ENCODE data around the gene RB1.

The RB1 gene

DNA sequence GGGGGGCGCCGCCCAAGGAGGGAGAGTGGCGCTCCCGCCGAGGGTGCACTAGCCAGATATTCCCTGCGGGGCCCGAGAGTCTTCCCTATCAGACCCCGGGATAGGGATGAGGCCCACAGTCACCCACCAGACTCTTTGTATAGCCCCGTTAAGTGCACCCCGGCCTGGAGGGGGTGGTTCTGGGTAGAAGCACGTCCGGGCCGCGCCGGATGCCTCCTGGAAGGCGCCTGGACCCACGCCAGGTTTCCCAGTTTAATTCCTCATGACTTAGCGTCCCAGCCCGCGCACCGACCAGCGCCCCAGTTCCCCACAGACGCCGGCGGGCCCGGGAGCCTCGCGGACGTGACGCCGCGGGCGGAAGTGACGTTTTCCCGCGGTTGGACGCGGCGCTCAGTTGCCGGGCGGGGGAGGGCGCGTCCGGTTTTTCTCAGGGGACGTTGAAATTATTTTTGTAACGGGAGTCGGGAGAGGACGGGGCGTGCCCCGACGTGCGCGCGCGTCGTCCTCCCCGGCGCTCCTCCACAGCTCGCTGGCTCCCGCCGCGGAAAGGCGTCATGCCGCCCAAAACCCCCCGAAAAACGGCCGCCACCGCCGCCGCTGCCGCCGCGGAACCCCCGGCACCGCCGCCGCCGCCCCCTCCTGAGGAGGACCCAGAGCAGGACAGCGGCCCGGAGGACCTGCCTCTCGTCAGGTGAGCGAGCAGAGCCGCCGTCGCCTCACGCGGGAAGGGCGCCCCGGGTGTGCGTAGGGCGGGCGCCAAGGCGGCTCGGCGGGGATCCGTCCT is at the start of gene RB1:
Gene RB1, plus strand, starts transcription at position 393 of the 784 bp plus-strand sequence. Its CDS starts 162 bp downstream, at position 555.
- DNase-seq (ENCODE audit: low spot score): peak; percentile 94

DNA sequence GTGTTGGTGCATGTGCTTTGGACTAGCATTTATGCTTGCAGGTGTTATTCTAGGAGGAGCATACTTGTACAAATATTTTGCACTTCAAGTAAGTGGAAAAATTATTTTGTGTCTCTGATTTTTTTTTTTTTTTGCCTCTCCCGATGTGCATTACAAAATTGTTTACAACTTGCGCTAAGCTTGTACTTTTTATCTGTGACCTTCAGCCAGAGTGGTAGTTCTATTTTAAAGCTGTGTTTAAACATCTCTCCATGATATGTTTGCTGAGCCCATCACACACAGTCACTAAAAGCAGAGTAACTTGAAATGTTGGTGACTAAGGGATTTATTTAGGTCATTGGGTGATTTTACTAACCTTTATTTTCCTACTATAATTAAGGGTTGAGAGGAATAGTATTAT is 49.7 kb upstream of the RB1 start:
- no peak for DNase-seq (ENCODE audit: low spot score)

DNA sequence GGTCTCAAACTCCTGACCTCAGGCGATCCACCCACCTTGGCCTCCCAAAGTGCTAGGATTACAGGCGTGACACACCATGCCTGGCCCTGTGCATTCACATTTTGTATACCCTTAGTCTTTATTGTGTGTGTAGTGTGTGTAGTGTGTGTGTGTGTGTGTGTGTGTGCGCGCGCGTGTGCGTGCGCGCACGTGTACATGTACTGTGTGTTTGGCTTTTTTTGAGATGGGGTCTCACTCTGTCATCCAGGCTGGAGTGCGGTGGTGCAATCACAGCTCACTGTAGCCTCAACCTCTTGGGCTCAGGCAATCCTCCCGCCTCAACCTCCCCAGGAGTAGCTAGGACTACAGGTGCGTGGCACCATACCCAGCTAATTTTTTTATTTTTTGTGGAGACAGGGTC is 48.5 kb upstream of the RB1 start:
- DNase-seq (ENCODE audit: low spot score): no peak

DNA sequence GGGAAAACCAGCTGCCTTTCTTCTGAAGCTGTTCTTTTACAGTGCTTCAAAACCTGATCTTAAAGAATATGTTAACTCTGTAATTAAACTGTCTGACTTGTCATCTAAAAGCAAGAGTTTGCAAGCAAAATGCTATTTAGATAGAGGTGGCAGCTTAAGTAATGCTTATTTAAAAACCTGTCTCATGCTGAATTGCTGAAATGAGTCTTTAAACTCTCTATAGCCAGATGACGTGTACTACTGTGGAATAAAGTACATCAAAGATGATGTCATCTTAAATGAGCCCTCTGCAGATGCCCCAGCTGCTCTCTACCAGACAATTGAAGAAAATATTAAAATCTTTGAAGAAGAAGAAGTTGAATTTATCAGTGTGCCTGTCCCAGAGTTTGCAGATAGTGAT is 47.6 kb upstream of the RB1 start:
- DNase-seq (ENCODE audit: low spot score): peak; percentile 24

DNA sequence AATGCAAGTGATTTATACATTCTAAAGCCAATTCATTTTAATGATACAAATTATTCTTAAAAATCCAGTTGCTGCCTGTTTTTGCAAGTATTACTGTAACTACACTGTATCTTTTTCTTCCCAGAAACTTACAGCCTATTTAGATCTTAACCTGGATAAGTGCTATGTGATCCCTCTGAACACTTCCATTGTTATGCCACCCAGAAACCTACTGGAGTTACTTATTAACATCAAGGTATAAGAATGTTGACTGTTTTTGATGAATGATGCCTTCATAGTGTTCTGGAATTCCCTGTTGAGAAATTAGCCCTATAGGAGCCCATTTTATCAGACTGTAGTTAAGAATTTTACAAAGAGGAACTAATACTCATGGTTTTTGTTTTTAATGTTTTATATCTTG is 45.5 kb upstream of the RB1 start:
- no peak for DNase-seq (ENCODE audit: low spot score)

DNA sequence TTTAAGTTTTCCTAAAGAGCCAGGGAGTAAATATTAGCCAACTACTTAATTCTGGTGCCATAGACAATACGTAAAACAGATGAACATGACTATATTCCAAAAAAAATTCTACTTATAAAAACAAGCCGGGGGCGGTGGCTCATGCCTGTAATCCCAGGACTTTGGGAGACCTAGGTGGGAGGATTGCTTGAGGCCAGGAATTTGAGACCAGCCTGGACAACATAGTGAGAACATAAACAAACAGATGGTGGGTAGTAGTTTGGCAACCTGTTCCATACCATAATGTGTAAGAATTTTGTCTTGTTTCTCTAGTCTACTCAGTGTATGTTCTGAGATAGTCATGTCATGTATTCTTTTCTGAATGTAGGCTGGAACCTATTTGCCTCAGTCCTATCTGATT is 45.1 kb upstream of the RB1 start:
- no peak for DNase-seq (ENCODE audit: low spot score)

DNA sequence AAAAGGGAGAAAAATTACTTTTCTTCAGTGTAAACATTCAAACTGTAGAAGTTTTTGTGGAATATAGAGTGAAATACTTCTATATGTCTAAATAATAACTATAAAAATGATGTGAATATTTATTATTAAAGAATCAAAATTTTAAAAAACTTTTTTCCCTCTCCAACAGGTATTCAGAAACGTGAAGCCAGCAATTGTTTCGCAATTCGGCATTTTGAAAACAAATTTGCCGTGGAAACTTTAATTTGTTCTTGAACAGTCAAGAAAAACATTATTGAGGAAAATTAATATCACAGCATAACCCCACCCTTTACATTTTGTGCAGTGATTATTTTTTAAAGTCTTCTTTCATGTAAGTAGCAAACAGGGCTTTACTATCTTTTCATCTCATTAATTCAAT is 42.6 kb upstream of the RB1 start:
- no peak for DNase-seq (ENCODE audit: low spot score)

DNA sequence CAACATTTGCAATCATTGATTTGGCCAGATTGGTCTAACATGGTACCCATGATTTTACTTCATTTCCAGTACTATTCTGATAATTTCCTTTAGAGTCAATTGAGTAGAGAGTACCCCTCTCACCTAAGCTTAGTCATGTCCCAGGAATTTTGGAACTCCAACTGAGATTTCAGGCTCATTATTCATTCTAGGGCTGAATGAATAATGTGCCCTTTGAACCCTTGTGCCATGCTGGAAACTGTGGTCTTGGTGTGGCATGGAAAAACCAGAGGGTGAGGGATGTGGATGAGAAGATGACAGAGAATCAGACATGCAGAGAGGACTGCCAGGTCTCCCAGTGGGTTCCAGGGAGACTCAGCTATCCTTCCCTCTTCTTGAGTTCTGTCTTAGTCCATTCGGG is 40.4 kb upstream of the RB1 start:
- no peak for DNase-seq (ENCODE audit: low spot score)

DNA sequence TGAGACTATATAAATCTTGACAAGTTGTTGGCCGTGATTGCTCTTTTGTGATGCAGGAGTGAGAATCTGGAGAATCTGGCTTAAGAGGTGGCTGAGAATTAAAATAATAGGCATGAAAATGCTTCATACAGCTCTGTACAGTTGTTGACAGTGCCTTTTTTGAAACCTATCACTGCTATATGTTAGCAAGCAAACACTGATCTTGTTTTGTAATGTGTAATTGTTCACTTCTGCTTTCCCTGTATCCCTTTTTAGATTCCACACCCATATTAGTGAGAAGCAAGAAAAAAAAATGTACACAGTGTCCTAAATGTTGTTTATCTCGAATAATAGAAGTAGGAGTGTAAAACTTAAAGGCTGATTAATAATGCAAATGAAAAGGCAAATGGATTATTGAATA is 39.5 kb upstream of the RB1 start:
- DNase-seq (ENCODE audit: low spot score): no peak

DNA sequence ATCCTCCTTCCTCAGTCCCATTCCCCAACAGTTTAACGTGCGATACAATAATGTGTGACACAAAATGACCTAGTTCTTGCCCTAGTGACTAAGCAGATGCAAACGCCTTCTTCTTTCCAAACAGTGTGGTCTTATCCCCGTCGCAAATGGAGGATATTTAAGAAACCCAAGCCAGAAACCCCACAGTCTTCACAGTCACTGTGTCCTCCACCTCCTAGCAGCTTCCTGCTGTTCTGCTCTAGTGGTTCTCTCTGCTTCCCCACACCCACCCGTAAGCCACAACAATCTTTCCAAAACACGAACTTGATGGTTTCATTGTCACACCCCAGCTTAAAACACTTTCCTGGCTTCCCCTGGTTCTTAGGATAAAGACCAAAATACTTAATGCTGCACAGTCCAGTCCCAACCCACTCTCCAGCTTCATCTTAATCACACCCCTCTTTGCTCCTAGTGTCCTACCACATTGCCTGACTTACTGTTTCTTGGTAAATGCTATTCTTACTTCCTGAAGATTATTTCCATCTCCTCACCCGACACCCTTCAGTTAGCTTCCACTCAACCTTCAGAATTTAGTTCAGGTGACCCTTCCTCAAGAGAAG is 38.2 kb upstream of the RB1 start:
- DNase-seq (ENCODE audit: low spot score): no peak

DNA sequence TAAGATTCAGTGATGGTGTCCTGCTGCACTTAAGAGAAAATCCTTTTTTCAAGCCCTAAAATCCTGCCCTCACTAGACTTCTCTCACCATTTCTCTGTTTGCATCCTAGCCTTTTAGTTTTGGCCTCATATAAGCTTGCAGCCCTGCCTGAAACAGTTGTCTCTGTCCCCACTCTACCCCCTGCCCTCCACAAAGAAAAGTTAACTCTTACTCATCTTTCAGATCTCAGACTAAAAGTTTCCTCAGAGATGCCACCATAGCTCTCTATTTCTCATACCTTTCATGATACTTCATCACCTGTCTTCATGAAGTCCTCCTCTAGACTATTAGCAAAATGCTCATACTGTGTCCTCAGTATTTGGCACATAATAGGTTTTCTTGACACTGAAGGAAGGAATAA is 37.4 kb upstream of the RB1 start:
- no peak for DNase-seq (ENCODE audit: low spot score)

DNA sequence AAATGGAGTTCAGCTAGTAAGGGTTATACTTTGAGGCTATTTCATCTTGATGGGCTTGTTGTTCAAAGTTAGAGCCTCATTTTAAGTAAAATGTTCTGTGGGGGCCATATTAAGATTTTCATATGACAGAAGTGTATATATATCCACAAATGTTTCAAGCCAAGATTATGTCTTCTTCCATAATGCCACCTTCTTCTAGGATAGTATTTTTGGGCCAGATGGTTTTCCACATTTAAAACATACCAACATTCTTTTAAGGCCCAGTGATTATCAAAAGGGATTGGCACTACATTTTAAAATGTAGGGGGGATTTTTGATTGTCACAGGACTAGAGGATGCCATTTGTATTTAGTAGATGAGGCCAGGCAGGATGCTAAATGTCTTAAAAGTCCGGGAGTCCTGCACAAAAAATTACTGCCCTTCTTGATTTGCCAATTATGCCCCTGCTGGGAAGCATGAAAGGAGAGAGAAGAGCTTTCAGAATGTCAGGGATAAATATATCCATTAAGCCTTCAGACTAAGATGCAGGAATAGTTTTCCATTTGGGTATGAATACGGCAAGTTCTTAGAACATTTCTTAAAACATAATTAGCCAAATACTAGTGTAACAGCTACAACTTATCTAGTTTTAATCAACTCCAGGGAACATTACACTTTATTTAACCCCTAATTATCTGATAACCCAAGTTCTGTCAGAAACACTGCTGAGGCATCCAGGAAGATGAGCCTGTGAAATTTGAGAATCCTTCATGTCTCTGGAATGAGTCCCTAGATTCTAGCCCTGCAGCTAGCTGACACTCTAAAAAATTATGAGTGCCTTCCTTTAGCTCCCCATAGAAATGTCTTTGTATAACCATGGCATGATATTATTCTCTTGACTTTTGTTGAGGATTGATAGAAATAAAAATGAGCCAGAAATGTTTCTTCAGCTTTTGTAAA is 36.6 kb upstream of the RB1 start:
- no peak for DNase-seq (ENCODE audit: low spot score)

DNA sequence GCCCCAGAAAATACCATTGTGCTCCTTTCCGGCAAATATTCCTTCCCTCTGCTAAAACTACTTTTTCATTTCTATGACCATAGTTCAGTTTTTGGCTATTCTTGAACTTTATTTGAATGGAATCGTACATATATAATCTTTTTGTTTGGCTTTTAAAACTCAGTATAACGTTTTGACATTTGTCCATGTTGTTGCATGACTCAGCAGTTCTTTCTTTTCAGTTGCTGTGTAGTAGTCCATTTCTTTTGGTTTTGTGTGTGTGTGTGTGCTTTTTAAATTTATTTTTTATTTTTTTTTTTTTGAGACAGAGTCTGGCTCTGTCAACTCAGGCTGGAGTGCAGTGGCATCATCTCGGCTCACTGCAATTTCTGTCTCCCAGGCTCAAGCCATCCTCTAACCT is 35.5 kb upstream of the RB1 start:
- no peak for DNase-seq (ENCODE audit: low spot score)

DNA sequence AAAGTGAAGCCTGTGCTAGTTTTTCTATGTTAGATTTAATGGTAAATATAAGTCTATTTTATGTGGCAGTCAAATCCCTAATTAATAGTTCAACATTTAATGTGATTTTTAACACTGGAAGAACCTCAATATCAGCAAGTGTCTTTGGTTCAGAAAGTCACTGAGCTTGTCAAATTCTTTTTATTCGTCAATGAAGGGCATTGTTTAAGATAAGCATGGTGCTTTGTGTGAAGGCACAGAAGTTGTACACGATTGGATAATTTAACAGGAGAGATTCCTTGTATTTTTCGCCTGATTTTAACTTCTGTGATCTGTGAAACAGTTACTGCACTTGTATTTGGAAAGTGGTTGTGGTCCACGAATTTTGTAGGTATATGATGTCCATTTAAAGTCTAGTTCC is 30.2 kb upstream of the RB1 start:
- DNase-seq (ENCODE audit: low spot score): no peak

DNA sequence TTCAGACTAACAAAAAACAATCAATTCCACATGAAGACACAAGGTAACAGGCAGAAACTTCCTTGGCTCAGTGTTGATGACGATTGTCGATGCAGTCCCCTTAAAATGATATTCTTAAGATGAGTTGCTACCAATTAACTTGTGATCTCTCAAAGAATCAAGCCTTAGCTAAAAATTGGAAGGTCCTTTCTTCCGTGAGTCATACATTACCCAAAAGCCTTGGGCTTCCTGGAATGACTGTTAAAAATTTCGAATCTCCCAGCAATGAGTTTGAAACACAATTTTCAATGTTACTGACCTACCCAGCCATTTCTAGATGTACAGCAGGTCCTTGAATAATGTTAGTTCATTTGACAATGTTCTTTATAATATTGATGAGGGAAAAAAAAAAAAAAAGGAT is 28.0 kb upstream of the RB1 start:
- no peak for DNase-seq (ENCODE audit: low spot score)

DNA sequence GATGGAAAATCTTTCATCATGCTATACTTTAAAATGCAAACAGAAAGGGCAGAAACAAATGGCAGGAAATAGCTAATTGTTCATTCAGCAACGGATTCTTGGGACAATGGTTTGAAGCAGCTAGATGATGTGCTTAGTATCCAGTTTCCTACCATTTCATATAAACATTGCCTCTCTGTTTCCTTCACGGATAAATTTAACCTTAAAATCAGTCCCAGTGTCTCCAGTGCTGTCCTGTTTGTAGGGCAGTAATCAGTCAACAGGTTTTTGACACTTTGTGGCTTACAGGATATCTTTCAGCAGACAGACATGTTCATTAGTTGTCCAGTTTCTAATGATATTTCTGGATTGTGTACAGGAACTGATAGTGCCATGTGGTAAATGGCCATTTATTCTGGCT is 24.7 kb upstream of the RB1 start:
- DNase-seq (ENCODE audit: low spot score): no peak

DNA sequence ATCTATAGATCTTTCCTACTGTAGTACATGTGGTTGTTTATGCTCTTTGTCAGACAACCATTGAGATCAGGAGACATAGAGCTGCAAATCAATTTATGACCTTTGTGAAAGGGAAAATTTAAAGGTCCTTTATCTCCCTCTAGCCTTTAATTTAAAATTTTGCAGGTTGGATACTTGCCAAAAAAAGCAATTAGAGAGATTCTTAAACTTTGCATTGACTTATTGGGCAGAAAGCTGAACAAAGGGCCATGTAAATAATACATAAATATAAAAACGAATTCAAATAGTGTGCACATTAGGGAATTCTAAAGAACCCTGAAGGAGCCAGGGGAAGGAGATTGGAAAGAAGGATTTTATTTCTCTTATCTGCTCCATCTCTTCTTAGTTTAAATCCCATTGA is 22.0 kb upstream of the RB1 start:
- DNase-seq (ENCODE audit: low spot score): no peak

DNA sequence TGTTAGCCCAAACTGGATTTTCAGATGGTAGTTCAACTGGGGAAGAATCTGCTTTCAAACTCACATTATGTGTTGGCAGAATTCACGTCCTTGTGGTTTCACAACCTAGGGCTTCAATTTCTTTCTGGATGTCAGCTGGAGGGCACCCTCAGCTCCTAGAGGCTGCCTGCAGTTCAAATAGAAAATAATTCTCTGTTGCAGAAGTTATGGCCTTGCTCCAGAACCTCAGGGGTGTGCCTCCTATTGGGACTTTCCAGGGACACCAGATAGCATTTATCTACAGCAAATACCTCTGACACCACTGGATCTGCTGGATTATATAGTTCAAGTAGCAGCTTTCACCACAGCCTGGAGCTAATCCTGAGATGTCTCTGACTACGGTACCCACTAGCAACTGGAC is 11.8 kb upstream of the RB1 start:
- no peak for DNase-seq (ENCODE audit: low spot score)

DNA sequence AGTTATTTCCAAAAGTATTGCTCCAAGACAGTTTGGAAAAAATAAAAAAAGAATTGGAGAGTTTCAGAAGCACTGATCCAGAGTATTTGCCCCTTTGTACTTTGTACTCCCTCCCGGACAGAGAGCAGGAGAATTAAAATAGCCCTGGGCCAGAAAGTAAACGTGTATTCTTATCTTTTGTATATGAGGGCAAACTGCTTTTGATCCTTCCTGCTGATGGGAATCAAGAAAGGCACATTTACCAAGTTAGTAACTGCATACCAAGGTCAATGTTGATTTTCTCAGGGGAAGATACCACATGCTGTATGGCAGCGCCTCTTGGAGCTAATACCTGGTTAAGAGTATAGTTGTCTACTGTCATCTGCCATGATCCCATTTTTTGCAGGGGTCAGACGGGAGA is 10.9 kb upstream of the RB1 start:
- no peak for DNase-seq (ENCODE audit: low spot score)

DNA sequence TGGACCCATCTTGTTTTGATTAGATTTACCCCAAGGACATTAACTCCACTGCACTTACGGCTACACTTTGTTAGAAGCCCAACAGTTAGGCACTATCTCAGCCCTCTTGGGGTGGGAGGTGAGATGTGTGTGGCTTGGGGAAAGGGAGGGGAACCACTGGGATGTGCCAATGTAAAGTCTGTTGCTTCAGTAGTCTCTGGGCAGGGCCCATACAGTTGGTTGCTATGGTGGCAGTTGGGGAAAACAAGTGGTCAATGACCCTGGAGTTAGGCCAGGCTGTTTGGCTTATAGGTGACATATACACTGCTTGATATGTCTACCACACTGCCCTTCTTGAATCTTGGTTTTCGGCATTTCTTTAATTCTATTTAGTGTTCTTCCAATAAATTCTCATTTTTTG is 8.9 kb upstream of the RB1 start:
- DNase-seq (ENCODE audit: low spot score): no peak

DNA sequence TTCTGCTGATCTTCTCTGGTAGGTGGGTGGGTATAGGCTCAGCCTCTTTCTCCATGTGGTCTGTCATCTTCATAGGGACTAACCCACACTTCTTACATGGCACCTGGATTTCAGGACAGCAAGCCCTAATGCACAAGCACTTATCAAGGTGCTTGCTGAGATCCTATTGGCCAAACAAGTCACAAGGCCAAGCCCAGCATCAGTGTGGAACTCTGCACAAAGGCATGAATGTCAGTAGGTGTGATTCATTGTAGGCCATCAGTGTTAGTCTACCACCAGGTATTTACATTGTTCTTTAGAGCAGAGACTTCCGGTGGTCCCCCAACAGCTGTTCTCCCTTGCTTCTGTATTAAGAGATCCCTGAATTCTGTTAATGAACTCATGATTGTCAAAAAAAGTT is 8.3 kb upstream of the RB1 start:
- DNase-seq (ENCODE audit: low spot score): no peak

DNA sequence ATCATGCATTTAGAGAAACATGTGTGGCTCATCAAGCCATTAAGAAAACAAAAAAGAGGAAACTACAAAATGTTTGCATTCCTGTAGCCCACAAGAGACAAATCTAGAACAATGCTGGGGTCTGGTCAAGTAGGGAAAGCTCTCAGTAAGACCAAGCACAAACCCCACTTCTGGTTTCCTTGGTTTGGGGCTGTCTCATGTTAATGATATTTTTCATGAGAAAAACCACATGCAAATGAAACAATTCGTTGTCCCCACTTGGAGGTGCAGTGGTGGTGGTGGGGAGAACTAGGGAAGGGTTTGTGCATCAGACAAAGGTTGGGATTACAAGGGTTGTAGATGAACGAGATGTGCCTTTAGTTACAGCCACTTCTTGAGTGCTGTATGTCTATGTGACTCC is 7.0 kb upstream of the RB1 start:
- DNase-seq (ENCODE audit: low spot score): no peak

All from RKO (cell line).